Hepatic stellate cell (primary cell): ENCODE data around the gene ELOA.
"Not testable (repeated sequence)": the region's sequence is repeated elsewhere in the genome, so short reads cannot be mapped to it uniquely, and the experiment has no call there.

ENCODE experiments used
- DNase-seq: peaks from one replicate; pipeline ENCODE4 v3.0.0; 2011; ENCODE audit warnings: low spot score

ELOA gene

GRCh38 chr1:23784846-23785245 is 41.6 kb downstream of the ELOA start:
- no peak for DNase-seq

- DNase-seq: no peak
Observed at GRCh38 chr1:23787701-23788100, 44.4 kb downstream of the ELOA start.

- no peak for DNase-seq
Observed at GRCh38 chr1:23788695-23789094, 45.4 kb downstream of the ELOA start.

- peak; percentile 95 for DNase-seq
Observed at GRCh38 chr1:23790696-23791515, 47.6 kb downstream of the ELOA start, which contains the start of gene LYPLA2. Gene LYPLA2 (plus strand): TSS chr1:23791145. CDS start chr1:23792683, 1,538 bp downstream.

GRCh38 chr1:23791516-23792047 is 48.3 kb downstream of the ELOA start:
- DNase-seq: peak; percentile 66

- DNase-seq: no peak
Observed at GRCh38 chr1:23792151-23792945, 49.1 kb downstream of the ELOA start.

GRCh38 chr1:23793018-23793781 is 49.9 kb downstream of the ELOA start:
- DNase-seq: no peak

- no peak for DNase-seq
Observed at GRCh38 chr1:23793861-23794731, 50.8 kb downstream of the ELOA start.

- DNase-seq: not testable (repeated sequence)
Observed at GRCh38 chr1:23794732-23795182, 51.5 kb downstream of the ELOA start.

GRCh38 chr1:23795676-23796465 is 52.6 kb downstream of the ELOA start:
- DNase-seq: no peak

GRCh38 chr1:23796466-23797271 is 53.4 kb downstream of the ELOA start:
- no peak for DNase-seq

- no peak for DNase-seq
Observed at GRCh38 chr1:23797478-23798448, 54.5 kb downstream of the ELOA start.

GRCh38 chr1:23798662-23799142 is 55.4 kb downstream of the ELOA start:
- DNase-seq: no peak

- DNase-seq: no peak
Observed at GRCh38 chr1:23799255-23799569, 55.9 kb downstream of the ELOA start.

- DNase-seq: peak; percentile 47
Observed at GRCh38 chr1:23799570-23800399, 56.5 kb downstream of the ELOA start.

GRCh38 chr1:23800400-23801337 is 57.4 kb downstream of the ELOA start, which contains the start of gene GALE:
Gene GALE (minus strand): TSS chr1:23800754. CDS start chr1:23799007, 1,747 bp downstream.
- DNase-seq: peak; percentile 99
